Measurements from ENCODE around the gene MIEF1.

DNA sequence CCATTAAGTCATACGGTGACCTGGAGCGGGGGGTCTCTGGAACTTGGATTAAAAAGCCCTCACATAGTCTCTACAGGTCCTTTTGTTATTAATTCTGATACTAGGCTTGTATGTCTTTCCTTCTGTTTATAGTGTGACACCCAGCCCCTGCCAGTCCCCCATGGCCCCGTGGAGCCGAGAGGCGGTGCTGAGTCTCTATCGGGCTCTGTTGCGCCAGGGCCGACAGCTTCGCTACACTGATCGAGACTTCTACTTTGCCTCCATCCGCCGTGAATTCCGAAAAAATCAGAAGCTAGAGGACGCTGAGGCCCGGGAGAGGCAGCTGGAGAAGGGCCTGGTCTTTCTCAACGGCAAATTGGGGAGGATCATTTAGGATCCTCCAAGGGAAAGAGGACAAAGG is 2.0 kb downstream of the MIEF1 start:
- TF ChIP-seq, protein P1, sequence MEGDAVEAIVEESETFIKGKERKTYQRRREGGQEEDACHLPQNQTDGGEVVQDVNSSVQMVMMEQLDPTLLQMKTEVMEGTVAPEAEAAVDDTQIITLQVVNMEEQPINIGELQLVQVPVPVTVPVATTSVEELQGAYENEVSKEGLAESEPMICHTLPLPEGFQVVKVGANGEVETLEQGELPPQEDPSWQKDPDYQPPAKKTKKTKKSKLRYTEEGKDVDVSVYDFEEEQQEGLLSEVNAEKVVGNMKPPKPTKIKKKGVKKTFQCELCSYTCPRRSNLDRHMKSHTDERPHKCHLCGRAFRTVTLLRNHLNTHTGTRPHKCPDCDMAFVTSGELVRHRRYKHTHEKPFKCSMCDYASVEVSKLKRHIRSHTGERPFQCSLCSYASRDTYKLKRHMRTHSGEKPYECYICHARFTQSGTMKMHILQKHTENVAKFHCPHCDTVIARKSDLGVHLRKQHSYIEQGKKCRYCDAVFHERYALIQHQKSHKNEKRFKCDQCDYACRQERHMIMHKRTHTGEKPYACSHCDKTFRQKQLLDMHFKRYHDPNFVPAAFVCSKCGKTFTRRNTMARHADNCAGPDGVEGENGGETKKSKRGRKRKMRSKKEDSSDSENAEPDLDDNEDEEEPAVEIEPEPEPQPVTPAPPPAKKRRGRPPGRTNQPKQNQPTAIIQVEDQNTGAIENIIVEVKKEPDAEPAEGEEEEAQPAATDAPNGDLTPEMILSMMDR (IDR thresholded peaks at IDR 0.05) = no peak
- TF ChIP-seq POLR2A (IDR thresholded peaks at IDR 0.05) = no peak
